Loucy (cell line): ENCODE measurements around the gene NCAPH2.

Experiments
- H2AFZ ChIP-seq: fragments of 200-600 bp; sonication (generic); 2 replicates; pipeline ENCODE4 v1.6.0; 2016; ENCODE audit warnings: antibody characterized with exemption, mild to moderate bottlenecking, low read length, moderate library complexity
- H3F3A ChIP-seq: fragments of 200-600 bp; 2 replicates; pipeline ENCODE4 v1.6.0; 2016; ENCODE audit warnings: antibody characterized with exemption, low read depth, mild to moderate bottlenecking
- H3K27me3 ChIP-seq: fragments of 200-600 bp; sonication (generic); 2 replicates; pipeline ENCODE4 v1.6.1; 2014; ENCODE audit warnings: low read length, mild to moderate bottlenecking; ENCODE audit not compliant: insufficient read depth, poor library complexity, severe bottlenecking
- H3K36me3 ChIP-seq: fragments of 200-600 bp; sonication (generic); 2 replicates; pipeline ENCODE4 v1.6.1; 2016; ENCODE audit warnings: low read length; ENCODE audit not compliant: insufficient read depth
- H3K4me1 ChIP-seq: fragments of 200-600 bp; sonication (generic); 2 replicates; pipeline ENCODE4 v1.5.1; 2014; ENCODE audit warnings: low read length, mild to moderate bottlenecking; ENCODE audit not compliant: insufficient read depth, poor library complexity, severe bottlenecking
- H3K4me2 ChIP-seq: fragments of 200-600 bp; sonication (generic); 2 replicates; pipeline ENCODE4 v1.6.0; 2014; ENCODE audit warnings: antibody characterized with exemption, low read length, low read depth, mild to moderate bottlenecking; ENCODE audit not compliant: poor library complexity, severe bottlenecking
- H3K4me3 ChIP-seq: fragments of 200-600 bp; sonication (generic); 2 replicates; pipeline ENCODE4 v1.5.1; 2014; ENCODE audit warnings: low read length, mild to moderate bottlenecking, mixed read lengths; ENCODE audit not compliant: poor library complexity, severe bottlenecking
- H3K79me2 ChIP-seq: fragments of 200-600 bp; sonication (generic); 2 replicates; pipeline ENCODE4 v1.6.1; 2014; ENCODE audit warnings: low read length; ENCODE audit not compliant: insufficient read depth
- H3K9ac ChIP-seq: fragments of 200-600 bp; sonication (generic); 2 replicates; pipeline ENCODE4 v1.6.0; 2014; ENCODE audit warnings: mild to moderate bottlenecking, low read depth, low read length, moderate library complexity; ENCODE audit not compliant: poor library complexity, severe bottlenecking
- H3K9me2 ChIP-seq: fragments of 200-600 bp; sonication (generic); replicated peaks from 2 replicates; pipeline ENCODE4 v1.6.1; 2016; ENCODE audit warnings: low read depth, low read length, mixed read lengths
- H3K9me3 ChIP-seq: fragments of 200-600 bp; sonication (generic); 2 replicates; pipeline ENCODE4 v1.6.1; 2014; ENCODE audit warnings: mild to moderate bottlenecking, antibody characterized with exemption, low read length, low read depth; ENCODE audit not compliant: insufficient read depth
- H4K20me1 ChIP-seq: fragments of 200-600 bp; sonication (generic); 2 replicates; pipeline ENCODE4 v1.6.0; 2014; ENCODE audit warnings: antibody characterized with exemption, low read length, mild to moderate bottlenecking; ENCODE audit not compliant: insufficient read depth, poor library complexity, severe bottlenecking
- CTCF ChIP-seq: fragments of 200-600 bp; sonication (generic); conservative IDR thresholded peaks from 2 replicates; pipeline ENCODE4 v1.5.1; 2014; ENCODE audit warnings: mild to moderate bottlenecking, antibody characterized with exemption, low read length
- EZH2phosphoT487 ChIP-seq: fragments of 200-600 bp; IDR thresholded peaks from 2 replicates; pipeline ENCODE4 v1.6.1; 2018; ENCODE audit warnings: antibody characterized with exemption, mild to moderate bottlenecking, moderate library complexity, borderline replicate concordance

NCAPH2 gene

GRCh38 chr22:50530580-50530876 is 22.5 kb downstream of the NCAPH2 start:
- no peaks in the 10 kb centered on the region for H3K27me3 ChIP-seq
- no peaks in the 10 kb centered on the region for H3K9me2 ChIP-seq
- no peak overlapping the region for H3K9ac ChIP-seq
- H4K20me1 ChIP-seq = peaks cover 6% of the 10 kb centered on the region
- peaks cover 18% of the 10 kb centered on the region for H3K4me1 ChIP-seq
- H3F3A ChIP-seq = peaks cover 4% of the 10 kb centered on the region; the same call in 1 of the 2 replicates
- no peaks in the 10 kb centered on the region for H3K9me3 ChIP-seq
- no peak overlapping the region for H3K4me2 ChIP-seq
- H3K4me3 ChIP-seq = no peak overlapping the region
- no peaks in the 10 kb centered on the region for H3K79me2 ChIP-seq
- no peak overlapping the region for H2AFZ ChIP-seq
- no peak for TF ChIP-seq CTCF
- no peak for TF ChIP-seq EZH2phosphoT487
- H3K36me3 ChIP-seq = no peaks in the 10 kb centered on the region

- Histone ChIP-seq H3K4me1 (peaks cover 18% of the 10 kb centered on the region), H4K20me1 (peaks cover 6% of the 10 kb centered on the region), H3K4me3 (no peak overlapping the region), H3K9ac (no peak overlapping the region), H3K27me3 (no peaks in the 10 kb centered on the region), H3K9me2 (no peaks in the 10 kb centered on the region), H3K79me2 (no peaks in the 10 kb centered on the region), H3K36me3 (no peaks in the 10 kb centered on the region), H2AFZ (no peak overlapping the region), H3K4me2 (no peak overlapping the region), H3F3A (no peaks in the 10 kb centered on the region), H3K9me3 (no peaks in the 10 kb centered on the region)
- TF ChIP-seq EZH2phosphoT487 (no peak), CTCF (no peak)
Measured at GRCh38 chr22:50530877-50531545, 23.0 kb downstream of the NCAPH2 start.

GRCh38 chr22:50531546-50531961 is 23.5 kb downstream of the NCAPH2 start:
- Histone ChIP-seq H3K4me3 (no peak overlapping the region), H3F3A (no peaks in the 10 kb centered on the region), H2AFZ (no peak overlapping the region), H3K9ac (no peak overlapping the region), H4K20me1 (peaks cover 6% of the 10 kb centered on the region), H3K27me3 (no peaks in the 10 kb centered on the region), H3K4me1 (peaks cover 13% of the 10 kb centered on the region), H3K36me3 (no peaks in the 10 kb centered on the region), H3K79me2 (no peaks in the 10 kb centered on the region), H3K4me2 (no peak overlapping the region), H3K9me3 (no peaks in the 10 kb centered on the region), H3K9me2 (no peaks in the 10 kb centered on the region)
- TF ChIP-seq EZH2phosphoT487 (no peak), CTCF (no peak)
